HepG2 (cell line): ENCODE measurements around the gene POLD3. TPM values are rescaled to one million over a fixed set of nuclear protein-coding genes. Genes with fewer than 3 reads are reported as not detected.

Experiments used
- ATAC-seq: fragments of 200-7000 bp; cut with Tn5 transposase; 3 replicates; pipeline ENCODE4 v1.9.1; 2020; ENCODE audit warnings: mild to moderate bottlenecking, moderate library complexity
- BruUV-seq: library from RNA; stranded (reverse); fragments of 400-500 nt; replicated peaks from 2 replicates; lab custom pipeline; 2021; lab: Mats Ljungman, UMichigan
- CTCF ChIA-PET: fragments of 300-600 bp; formaldehyde crosslinking; extraction: SDS; loops from one replicate; lab custom pipeline; 2021; ENCODE audit warnings: low total read pairs, inconsistent platforms, low intra/inter-chr PET ratio; lab: Yijun Ruan, JAX
- POLR2A ChIA-PET: fragments of 350-600 bp; sonication (Branson Sonifier 250); formaldehyde crosslinking; loops from one replicate; lab custom pipeline; 2020; ENCODE audit warnings: antibody characterized with exemption, inconsistent platforms; lab: Yijun Ruan, JAX
- DNase-seq: peaks from one replicate; pipeline ENCODE4 v3.0.0-alpha.2; 2015; ENCODE audit warnings: low spot score
- FAIRE-seq: peaks from 3 replicates; lab custom pipeline; 2011; peaks lifted over from hg19 to GRCh38; lab: Jason Lieb, UNC
- H2AFZ ChIP-seq: one replicate; pipeline ENCODE4 v1.6.1; 2011; ENCODE audit warnings: low read length, inconsistent platforms
- H3K27ac ChIP-seq: fragments of 300-600 bp; 3 replicates; pipeline ENCODE4 v1.8.0; 2011; ENCODE audit warnings: mixed run types, mild to moderate bottlenecking, mixed read lengths, low read length, inconsistent platforms; ENCODE audit not compliant: insufficient read depth; ENCODE audit errors: extremely low read length
- H3K27me3 ChIP-seq, 2 experiments: fragments of 200-600 bp in 1 of 2; 2 replicates in 1 of 2; 3 replicates in 1 of 2; pipeline versions ENCODE4 v1.6.0 to v1.8.0; 2011; ENCODE audit warnings: low read length in 2 of 2, mild to moderate bottlenecking in 2 of 2, moderate library complexity in 2 of 2, inconsistent platforms in 1 of 2; ENCODE audit not compliant: insufficient read depth in 2 of 2, control insufficient read depth in 1 of 2
- H3K36me3 ChIP-seq, 2 experiments: fragments of 200-600 bp in 1 of 2; replicated peaks in 1 of 2; 2 replicates in 1 of 2; 3 replicates in 1 of 2; pipeline versions ENCODE4 v1.5.1 to v1.8.0; 2011; ENCODE audit warnings: low read length in 2 of 2, inconsistent platforms in 1 of 2; ENCODE audit not compliant: insufficient read depth in 2 of 2, control insufficient read depth in 1 of 2
- H3K4me1 ChIP-seq: 2 replicates; pipeline ENCODE4 v1.5.1; 2012; ENCODE audit warnings: low read length, inconsistent platforms; ENCODE audit not compliant: insufficient read depth
- H3K4me2 ChIP-seq: 2 replicates; pipeline ENCODE4 v1.6.0; 2011; ENCODE audit warnings: low read depth, low read length, inconsistent platforms
- H3K4me3 ChIP-seq, 3 experiments: fragments of 200-600 bp in 1 of 3; sonication (generic), shearing (Covaris generic) in 1 of 3; replicated peaks in 1 of 3; 2 replicates each; pipeline ENCODE4 v1.5.1; 2011 to 2016; ENCODE audit warnings: low read length in 3 of 3, inconsistent platforms in 2 of 3, low read depth in 2 of 3, mild to moderate bottlenecking in 2 of 3, control low read depth in 1 of 3, mixed read lengths in 1 of 3; ENCODE audit not compliant: insufficient read depth in 1 of 3
- H3K79me2 ChIP-seq: one replicate; pipeline ENCODE4 v1.6.1; 2011; ENCODE audit warnings: low read length, inconsistent platforms; ENCODE audit not compliant: insufficient read depth
- H3K9ac ChIP-seq: 2 replicates; pipeline ENCODE4 v1.6.0; 2011; ENCODE audit warnings: mild to moderate bottlenecking, low read depth, low read length, inconsistent platforms; ENCODE audit not compliant: insufficient read depth
- H3K9me3 ChIP-seq: 2 replicates; pipeline ENCODE4 v1.5.1; 2012; ENCODE audit warnings: mild to moderate bottlenecking, low read length
- H4K20me1 ChIP-seq: 2 replicates; pipeline ENCODE4 v1.6.0; 2011; ENCODE audit warnings: inconsistent platforms, mild to moderate bottlenecking, low read length, moderate library complexity; ENCODE audit not compliant: insufficient read depth
- CHD4 ChIP-seq: fragments of 200-600 bp; sonication (generic); IDR thresholded peaks from 2 replicates; pipeline ENCODE4 v1.7.0; 2017; ENCODE audit warnings: mild to moderate bottlenecking, low read length, borderline replicate concordance
- HNF1A ChIP-seq, 2 experiments: sonication (generic) in 1 of 2; formaldehyde crosslinking in 1 of 2; IDR thresholded peaks; 2 replicates each; pipeline versions ENCODE4 v1.4.0 to v1.6.1; 2016 to 2020; ENCODE audit warnings: borderline replicate concordance in 1 of 2, low read depth in 1 of 2, mild to moderate bottlenecking in 1 of 2, missing genetic modification reagents in 1 of 2
- MAFK ChIP-seq, 2 experiments: IDR thresholded peaks in 1 of 2; conservative IDR thresholded peaks in 1 of 2; 2 replicates each; pipeline ENCODE4 v1.6.1; 2011; ENCODE audit warnings: improper control_type of control experiment in 2 of 2, low read length in 2 of 2
- NPAS2 ChIP-seq: sonication (generic); formaldehyde crosslinking; IDR thresholded peaks from 2 replicates; pipeline ENCODE4 v1.8.0; 2022; ENCODE audit warnings: mild to moderate bottlenecking, missing genetic modification reagents, borderline replicate concordance
- PREB ChIP-seq: sonication (generic); formaldehyde crosslinking; IDR thresholded peaks from 2 replicates; pipeline ENCODE4 v1.4.0; 2020; ENCODE audit warnings: missing genetic modification reagents
- SP2 ChIP-seq: sonication (generic); formaldehyde crosslinking; IDR thresholded peaks from 2 replicates; pipeline ENCODE4 v1.5.1; 2020; ENCODE audit warnings: mild to moderate bottlenecking, missing genetic modification reagents
- STAT6 ChIP-seq: sonication (generic); formaldehyde crosslinking; IDR thresholded peaks from 2 replicates; pipeline ENCODE4 v1.4.0; 2020; ENCODE audit warnings: missing genetic modification reagents, mild to moderate bottlenecking, borderline replicate concordance
- ZNF253 ChIP-seq: sonication (generic); formaldehyde crosslinking; IDR thresholded peaks from 2 replicates; pipeline ENCODE4 v1.8.0; 2022; ENCODE audit warnings: mild to moderate bottlenecking, missing genetic modification reagents, borderline replicate concordance
- ZNF337 ChIP-seq: sonication (generic); formaldehyde crosslinking; IDR thresholded peaks from 2 replicates; pipeline ENCODE4 v1.5.1; 2020; ENCODE audit warnings: missing genetic modification reagents, low read depth, mild to moderate bottlenecking, borderline replicate concordance
- ZNF788 ChIP-seq: sonication (generic); formaldehyde crosslinking; IDR thresholded peaks from 2 replicates; pipeline ENCODE4 v1.5.0; 2020; ENCODE audit warnings: mild to moderate bottlenecking, missing genetic modification reagents, borderline replicate concordance
- WGBS: methylation state at CpG from one replicate; pipeline ENCODE4 v1.1.6; 2017; ENCODE audit warnings: low lambda C conversion rate; 5-methylcytosine and 5-hydroxymethylcytosine counted together
- in situ Hi-C: cut with HindIII; loops from 2 replicates; pipeline ENCODE4 v1.10.0; 2017; ENCODE audit warnings: low pct_unique_long_range_greater_than_20kb; ENCODE audit not compliant: extremely low pct_ligation_motif_present
- intact Hi-C: fragments of 100-400 bp; cut with micrococcal nuclease; formaldehyde crosslinking; loops from one replicate; pipeline ENCODE4 v1.10.0; 2022; ENCODE audit not compliant: unreplicated experiment
- polyA plus RNA-seq, 8 experiments: library from polyadenylated mRNA; depleted of rRNA in 3 of 8; stranded (reverse) in 7 of 8; unstranded in 1 of 8; fragments of >200 nt; fragmentation: Illumina TruSeq in 4 of 8; extraction: Trizol in 4 of 8; gene quantifications; 2 replicates each; pipeline versions ENCODE4 v1.2.1 to v1.2.3, GENCODE V29; 2011 to 2016; ENCODE audit warnings: low read depth in 4 of 8, missing spikeins in 1 of 8, mixed read lengths in 1 of 8; ENCODE audit not compliant: insufficient read depth in 1 of 8
- total RNA-seq, 5 experiments: library from RNA; depleted of rRNA; stranded (reverse); fragments of >200 nt; fragmentation: Illumina TruSeq; extraction: Trizol; gene quantifications; 2 replicates each; pipeline ENCODE4 v1.2.3, GENCODE V29; 2016; ENCODE audit warnings: low read depth in 1 of 5
- TF ChIP-seq, protein P1 (sequence below): conservative IDR thresholded peaks from 2 replicates; pipeline ENCODE4 v1.6.1; 2018; ENCODE audit warnings: missing genetic modification reagents
- TF ChIP-seq, protein P2 (sequence below): sonication (generic); formaldehyde crosslinking; IDR thresholded peaks from 2 replicates; pipeline ENCODE4 v1.4.0; 2020; ENCODE audit warnings: mild to moderate bottlenecking, missing genetic modification reagents

POLD3 gene
- total and polyA plus RNA-seq, 2 of the 13 experiments (the other 11 are each of a cell fraction or from before 2014, with no cell fraction given): 6.3 to 18.9 TPM

DNA sequence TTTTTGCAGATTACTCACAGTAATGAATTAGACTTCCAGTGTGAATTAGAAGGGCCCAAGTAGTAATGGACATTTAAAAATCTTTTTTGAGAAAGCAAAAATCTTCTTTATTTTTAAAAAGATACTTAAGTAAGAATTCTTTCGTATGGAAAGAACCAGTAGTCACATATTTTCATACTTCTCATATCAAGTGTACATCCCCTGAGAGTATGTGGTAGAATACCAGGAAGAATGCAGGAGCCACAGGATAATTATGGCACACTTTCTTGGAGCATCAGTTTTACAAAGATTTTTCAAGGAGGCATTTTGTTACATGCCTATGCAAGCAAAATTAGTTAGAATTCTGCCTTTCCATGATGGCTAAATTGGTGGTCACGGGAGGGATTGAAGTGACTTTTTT is 28.1 kb downstream of the POLD3 start:
- in situ Hi-C loops: no loop called here
- no peak overlapping the region for H2AFZ ChIP-seq
- CTCF ChIA-PET: no interaction called here
- H3K9ac ChIP-seq: no peak overlapping the region
- no peak for ATAC-seq
- H3K9me3 ChIP-seq: no peaks in the 10 kb centered on the region
- BruUV-seq: no TSS peak
- POLR2A ChIA-PET: no interaction called here
- no peak overlapping the region for H3K27ac ChIP-seq
- WGBS: 97% methylated on average over 2 of the region's 2 CpGs
- H3K79me2 ChIP-seq: no peaks in the 10 kb centered on the region
- peaks cover 1 to 17% of the 10 kb centered on the region in 2 experiments; a peak in 3 of 5 replicates for H3K36me3 ChIP-seq
- H3K4me2 ChIP-seq: no peak overlapping the region
- intact Hi-C loops: no loop called here
- peaks cover 5% of the 10 kb centered on the region; the same call in 1 of the 2 replicates for H3K4me1 ChIP-seq
- FAIRE-seq: no peak
- no peaks in the 10 kb centered on the region for H3K27me3 ChIP-seq
- DNase-seq: no peak
- no peak overlapping the region for H3K4me3 ChIP-seq
- H4K20me1 ChIP-seq: no peaks in the 10 kb centered on the region
- TF ChIP-seq ZNF253 (CRISPR knock-in tag) (no peak), HNF1A (IDR thresholded peaks at IDR 0.05; ENCODE audit: low read depth) (no peak), HNF1A (CRISPR knock-in tag; IDR thresholded peaks at IDR 0.05; ENCODE audit: borderline replicate concordance) (no peak), NPAS2 (CRISPR knock-in tag) (no peak), STAT6 (CRISPR knock-in tag) (no peak), ZNF788 (CRISPR knock-in tag) (no peak), CHD4 (no peak), ZNF337 (no peak), SP2 (no peak), PREB (CRISPR knock-in tag) (no peak), MAFK (conservative IDR thresholded peaks at IDR 0.05 in 1 of 2, IDR thresholded peaks at IDR 0.05 in 1 of 2; ENCODE audit: low read length in 2 of 2) (no peak)
- TF ChIP-seq, protein P1, sequence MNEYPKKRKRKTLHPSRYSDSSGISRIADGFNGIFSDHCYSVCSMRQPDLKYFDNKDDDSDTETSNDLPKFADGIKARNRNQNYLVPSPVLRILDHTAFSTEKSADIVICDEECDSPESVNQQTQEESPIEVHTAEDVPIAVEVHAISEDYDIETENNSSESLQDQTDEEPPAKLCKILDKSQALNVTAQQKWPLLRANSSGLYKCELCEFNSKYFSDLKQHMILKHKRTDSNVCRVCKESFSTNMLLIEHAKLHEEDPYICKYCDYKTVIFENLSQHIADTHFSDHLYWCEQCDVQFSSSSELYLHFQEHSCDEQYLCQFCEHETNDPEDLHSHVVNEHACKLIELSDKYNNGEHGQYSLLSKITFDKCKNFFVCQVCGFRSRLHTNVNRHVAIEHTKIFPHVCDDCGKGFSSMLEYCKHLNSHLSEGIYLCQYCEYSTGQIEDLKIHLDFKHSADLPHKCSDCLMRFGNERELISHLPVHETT (CRISPR knock-in tag): no peak
- TF ChIP-seq, protein P2, sequence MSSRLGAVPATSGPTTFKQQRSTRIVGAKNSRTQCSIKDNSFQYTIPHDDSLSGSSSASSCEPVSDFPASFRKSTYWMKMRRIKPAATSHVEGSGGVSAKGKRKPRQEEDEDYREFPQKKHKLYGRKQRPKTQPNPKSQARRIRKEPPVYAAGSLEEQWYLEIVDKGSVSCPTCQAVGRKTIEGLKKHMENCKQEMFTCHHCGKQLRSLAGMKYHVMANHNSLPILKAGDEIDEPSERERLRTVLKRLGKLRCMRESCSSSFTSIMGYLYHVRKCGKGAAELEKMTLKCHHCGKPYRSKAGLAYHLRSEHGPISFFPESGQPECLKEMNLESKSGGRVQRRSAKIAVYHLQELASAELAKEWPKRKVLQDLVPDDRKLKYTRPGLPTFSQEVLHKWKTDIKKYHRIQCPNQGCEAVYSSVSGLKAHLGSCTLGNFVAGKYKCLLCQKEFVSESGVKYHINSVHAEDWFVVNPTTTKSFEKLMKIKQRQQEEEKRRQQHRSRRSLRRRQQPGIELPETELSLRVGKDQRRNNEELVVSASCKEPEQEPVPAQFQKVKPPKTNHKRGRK (CRISPR knock-in tag): no peak
